Suprapubic skin (tissue), 4 donors: ENCODE data around the gene GMEB2. TPM values are rescaled to one million over a fixed set of nuclear protein-coding genes. Genes with fewer than 3 reads are reported as not detected.

Experiments used
- DNase-seq, 2 donors: peaks; one replicate each; pipeline ENCODE4 v3.0.0-alpha.2; 2019; ENCODE audit warnings: low spot score in 2 of 2
- H3K27ac ChIP-seq: fragments of 200-600 bp; sonication (generic); one replicate; pipeline ENCODE4 v1.5.1; 2019
- H3K27me3 ChIP-seq: fragments of 200-600 bp; sonication (generic); one replicate; pipeline ENCODE4 v1.5.1; 2019
- H3K36me3 ChIP-seq: fragments of 200-600 bp; sonication (generic); one replicate; pipeline ENCODE4 v1.5.1; 2019
- H3K4me1 ChIP-seq: fragments of 200-600 bp; sonication (generic); one replicate; pipeline ENCODE4 v1.5.1; 2019
- H3K4me3 ChIP-seq: fragments of 200-600 bp; sonication (generic); one replicate; pipeline ENCODE4 v1.5.1; 2019; ENCODE audit warnings: mild to moderate bottlenecking
- H3K9me3 ChIP-seq: fragments of 200-600 bp; sonication (generic); one replicate; pipeline ENCODE4 v1.5.1; 2019
- CTCF ChIP-seq, 2 donors: fragments of 200-600 bp in 1 of 2; fragments of 450-650 bp in 1 of 2; sonication (generic) in 1 of 2; IDR thresholded peaks; one replicate each; pipeline ENCODE4 v1.5.1; 2016 to 2019; ENCODE audit warnings: antibody characterized with exemption in 2 of 2, mild to moderate bottlenecking in 1 of 2, moderate library complexity in 1 of 2
- EP300 ChIP-seq: sonication (generic); formaldehyde crosslinking; IDR thresholded peaks from one replicate; pipeline ENCODE4 v1.6.1; 2017; ENCODE audit warnings: antibody characterized with exemption
- POLR2A ChIP-seq, 2 donors: fragments of 450-650 bp; IDR thresholded peaks; one replicate each; pipeline ENCODE4 v1.6.1; 2017; ENCODE audit warnings: antibody characterized with exemption in 2 of 2, mild to moderate bottlenecking in 2 of 2, moderate library complexity in 2 of 2
- POLR2AphosphoS5 ChIP-seq, 3 donors: sonication (generic); formaldehyde crosslinking; IDR thresholded peaks; one replicate each; pipeline ENCODE4 v1.6.1; 2017; ENCODE audit warnings: antibody characterized with exemption in 3 of 3
- WGBS: methylation state at CpG from one replicate; pipeline ENCODE4 v1.1.5; 2018; 5-methylcytosine and 5-hydroxymethylcytosine counted together
- total RNA-seq, 4 donors: library from RNA; depleted of rRNA; stranded (reverse); fragments of >200 nt; gene quantifications; one replicate each; pipeline ENCODE4 v1.1.0, GENCODE V29; 2016

GMEB2 gene
- total RNA-seq, 4 donors from 2014 or later = 15.5 to 18.5 (median 16.4) TPM

GRCh38 chr20:63541371-63541770 lies 85.5 kb downstream of the GMEB2 start:
- 93% methylated on average over 23 of the region's 28 CpGs for WGBS
- Histone ChIP-seq H3K27me3 (peaks cover 6% of the 10 kb centered on the region), H3K27ac (no peak overlapping the region), H3K4me3 (no peak overlapping the region), H3K4me1 (peaks cover 71% of the 10 kb centered on the region), H3K9me3 (no peaks in the 10 kb centered on the region), H3K36me3 (no peaks in the 10 kb centered on the region)
- DNase-seq = no peak
- TF ChIP-seq EP300 (no peak), POLR2A (IDR thresholded peaks at IDR 0.05) (no peak), CTCF (IDR thresholded peaks at IDR 0.05) (no peak), POLR2AphosphoS5 (IDR thresholded peaks at IDR 0.05) (no peak)

- Histone ChIP-seq H3K4me3 (no peak overlapping the region), H3K36me3 (no peaks in the 10 kb centered on the region), H3K4me1 (peaks cover 75% of the 10 kb centered on the region), H3K9me3 (no peaks in the 10 kb centered on the region), H3K27me3 (no peaks in the 10 kb centered on the region), H3K27ac (no peak overlapping the region)
- 61% methylated on average over 12 of the region's 49 CpGs for WGBS
- TF ChIP-seq CTCF (IDR thresholded peaks at IDR 0.05) (no peak), POLR2A (IDR thresholded peaks at IDR 0.05) (no peak), POLR2AphosphoS5 (IDR thresholded peaks at IDR 0.05) (no peak), EP300 (no peak)
- DNase-seq = no peak
Measured at GRCh38 chr20:63540417-63541186, 86.3 kb downstream of the GMEB2 start.

- WGBS = 73% methylated on average over 5 of the region's 29 CpGs
- H3K36me3 ChIP-seq = no peaks in the 10 kb centered on the region
- no peak overlapping the region for H3K4me3 ChIP-seq
- no peak for DNase-seq
- H3K9me3 ChIP-seq = no peaks in the 10 kb centered on the region
- H3K4me1 ChIP-seq = peaks cover 79% of the 10 kb centered on the region
- peaks cover 3% of the 10 kb centered on the region for H3K27me3 ChIP-seq
- no peak overlapping the region for H3K27ac ChIP-seq
- TF ChIP-seq POLR2A (IDR thresholded peaks at IDR 0.05) = no peak
- no peak for TF ChIP-seq EP300
- no peak for TF ChIP-seq POLR2AphosphoS5 (IDR thresholded peaks at IDR 0.05)
- TF ChIP-seq CTCF (IDR thresholded peaks at IDR 0.05) = no peak
Measured at GRCh38 chr20:63539441-63540370, 87.2 kb downstream of the GMEB2 start.

GRCh38 chr20:63539092-63539430 lies 87.8 kb downstream of the GMEB2 start:
- Histone ChIP-seq H3K27ac (no peak overlapping the region), H3K4me3 (no peak overlapping the region), H3K36me3 (no peaks in the 10 kb centered on the region), H3K9me3 (no peaks in the 10 kb centered on the region), H3K27me3 (peaks cover 7% of the 10 kb centered on the region), H3K4me1 (peaks cover 86% of the 10 kb centered on the region)
- WGBS = no CpG with 5 or more reads among the region's 12 CpGs
- no peak for TF ChIP-seq POLR2AphosphoS5 (IDR thresholded peaks at IDR 0.05)
- no peak for TF ChIP-seq CTCF (IDR thresholded peaks at IDR 0.05)
- no peak for TF ChIP-seq POLR2A (IDR thresholded peaks at IDR 0.05)
- no peak for TF ChIP-seq EP300
- no peak for DNase-seq
